ENCODE results near the gene CHTF18.

CHTF18 gene

DNA sequence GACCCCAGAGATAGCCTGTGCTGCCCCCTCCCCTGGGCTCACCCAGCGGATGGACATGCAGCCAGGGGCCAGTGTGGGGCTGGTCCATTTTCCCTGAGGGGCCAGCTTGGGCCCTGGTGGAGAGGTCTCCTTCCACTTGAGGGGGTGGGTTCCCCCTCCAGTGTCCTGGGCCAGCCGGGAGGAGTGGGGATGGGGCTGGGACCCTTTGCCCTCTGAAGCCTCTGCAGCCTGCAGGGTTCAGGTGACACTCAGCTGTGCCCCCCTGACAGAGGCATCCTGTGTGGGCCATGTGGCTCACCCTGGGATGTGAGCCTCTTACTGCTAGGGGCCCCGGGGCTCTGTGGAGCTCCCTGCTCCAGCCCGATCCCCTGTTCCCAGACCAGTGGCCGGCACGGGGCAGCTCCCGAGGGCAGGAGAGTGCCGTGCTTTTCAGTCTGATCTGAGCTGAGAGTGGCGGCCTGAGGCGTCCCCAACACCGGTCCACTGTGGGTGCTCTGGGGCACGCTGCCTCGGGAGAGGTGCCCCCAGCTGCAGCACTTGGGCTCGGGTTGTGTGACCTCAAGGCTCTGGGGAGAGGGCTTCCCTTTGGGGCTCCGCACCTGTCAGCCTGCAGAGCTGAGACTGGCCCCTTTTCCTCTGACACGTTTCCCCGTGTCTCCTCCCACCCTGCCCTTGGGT, 12.6 kb downstream of the CHTF18 start:
- Histone ChIP-seq H3K27me3 (ENCODE audit: control insufficient read depth in 1 of 2, insufficient read depth in 2 of 2, low read length in 2 of 2) (peaks cover 22 to 34% of the 10 kb centered on the region in 2 donors), H3K36me3 (ENCODE audit: control insufficient read depth in 2 of 2, insufficient read depth in 2 of 2, low read length in 2 of 2) (no peaks in the 10 kb centered on the region), H3K27ac (ENCODE audit: low read length) (no peak overlapping the region), H3K4me3 (ENCODE audit: low read length in 2 of 2) (no peak overlapping the region), H3K9me3 (ENCODE audit: control insufficient read depth in 2 of 2, low read length in 2 of 2) (no peaks in the 10 kb centered on the region), H3K4me1 (ENCODE audit: control insufficient read depth, insufficient read depth, low read length) (no peaks in the 10 kb centered on the region), H3K9ac (ENCODE audit: low read length in 2 of 2) (no peak overlapping the region)

DNA sequence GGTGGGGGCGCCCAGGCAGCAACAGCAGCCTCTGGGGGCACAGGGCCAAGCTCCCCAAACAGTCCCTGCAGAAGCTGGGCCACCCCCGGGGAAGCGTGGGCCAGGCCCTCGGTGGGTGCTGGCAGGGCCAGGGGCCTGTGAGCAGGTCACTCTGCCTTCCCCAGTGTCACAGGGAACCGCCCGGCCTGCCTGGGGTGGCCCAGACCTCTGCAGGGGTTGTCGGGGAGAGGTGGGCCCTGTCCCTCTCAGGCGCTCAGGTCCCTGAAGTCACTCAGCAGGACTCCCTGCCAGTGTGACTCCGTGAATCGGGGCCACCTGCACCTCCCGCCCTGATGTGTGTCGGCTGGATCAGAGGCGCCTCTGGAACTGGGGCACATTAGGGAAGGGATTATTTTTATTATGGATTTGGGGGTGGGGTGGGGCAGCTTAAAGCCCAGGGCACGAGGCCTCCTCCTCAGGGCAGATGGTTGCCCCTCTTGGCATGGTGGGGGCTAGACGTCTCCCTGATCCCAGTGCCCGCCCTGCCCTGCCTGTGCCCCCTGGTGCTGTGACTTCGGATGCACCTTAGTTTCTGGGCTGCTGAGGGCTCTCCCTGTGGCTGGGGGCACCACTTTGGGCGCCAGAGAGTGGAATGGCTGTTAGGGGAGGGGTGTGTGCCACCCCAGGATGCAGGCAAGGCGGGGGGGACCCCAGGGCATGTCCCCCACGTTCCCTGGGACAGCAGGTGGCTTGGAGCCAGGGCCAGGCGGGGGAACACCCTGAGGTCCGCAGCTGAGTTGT, 13.4 kb downstream of the CHTF18 start:
- Histone ChIP-seq H3K27me3 (ENCODE audit: control insufficient read depth in 1 of 2, insufficient read depth in 2 of 2, low read length in 2 of 2) (peaks cover 21 to 31% of the 10 kb centered on the region in 2 donors), H3K4me3 (ENCODE audit: low read length in 2 of 2) (no peak overlapping the region), H3K4me1 (ENCODE audit: control insufficient read depth, insufficient read depth, low read length) (no peaks in the 10 kb centered on the region), H3K9ac (ENCODE audit: low read length in 2 of 2) (no peak overlapping the region), H3K36me3 (ENCODE audit: control insufficient read depth in 2 of 2, insufficient read depth in 2 of 2, low read length in 2 of 2) (no peaks in the 10 kb centered on the region), H3K9me3 (ENCODE audit: control insufficient read depth in 2 of 2, low read length in 2 of 2) (no peaks in the 10 kb centered on the region), H3K27ac (ENCODE audit: low read length) (no peak overlapping the region)

DNA sequence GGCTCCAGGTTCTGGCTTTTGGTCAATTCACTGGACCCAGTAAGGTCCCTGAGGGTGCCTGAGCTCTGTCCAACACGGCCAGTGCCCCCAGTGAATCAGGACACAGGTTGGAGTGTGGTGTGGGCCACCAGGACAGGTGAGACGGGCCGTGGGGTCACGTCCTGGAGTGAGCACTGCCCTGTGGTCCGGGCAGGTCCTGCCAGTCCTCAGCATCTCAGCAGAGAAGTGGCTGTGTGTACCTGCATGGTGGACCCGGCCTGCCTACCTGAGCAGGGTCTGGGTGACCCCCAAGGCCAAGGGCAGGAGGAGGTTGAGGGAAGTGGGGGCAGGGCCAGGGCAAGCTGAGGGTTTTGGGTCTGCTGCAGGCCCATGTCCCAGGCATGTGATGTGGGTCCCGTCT, 14.0 kb downstream of the CHTF18 start:
- Histone ChIP-seq H3K27me3 (ENCODE audit: control insufficient read depth in 1 of 2, insufficient read depth in 2 of 2, low read length in 2 of 2) (peaks cover 18 to 30% of the 10 kb centered on the region in 2 donors), H3K4me1 (ENCODE audit: control insufficient read depth, insufficient read depth, low read length) (peaks cover 6% of the 10 kb centered on the region), H3K9me3 (ENCODE audit: control insufficient read depth in 2 of 2, low read length in 2 of 2) (no peaks in the 10 kb centered on the region), H3K27ac (ENCODE audit: low read length) (no peak overlapping the region), H3K4me3 (ENCODE audit: low read length in 2 of 2) (no peak overlapping the region), H3K9ac (ENCODE audit: low read length in 2 of 2) (no peak overlapping the region), H3K36me3 (ENCODE audit: control insufficient read depth in 2 of 2, insufficient read depth in 2 of 2, low read length in 2 of 2) (no peaks in the 10 kb centered on the region)

DNA sequence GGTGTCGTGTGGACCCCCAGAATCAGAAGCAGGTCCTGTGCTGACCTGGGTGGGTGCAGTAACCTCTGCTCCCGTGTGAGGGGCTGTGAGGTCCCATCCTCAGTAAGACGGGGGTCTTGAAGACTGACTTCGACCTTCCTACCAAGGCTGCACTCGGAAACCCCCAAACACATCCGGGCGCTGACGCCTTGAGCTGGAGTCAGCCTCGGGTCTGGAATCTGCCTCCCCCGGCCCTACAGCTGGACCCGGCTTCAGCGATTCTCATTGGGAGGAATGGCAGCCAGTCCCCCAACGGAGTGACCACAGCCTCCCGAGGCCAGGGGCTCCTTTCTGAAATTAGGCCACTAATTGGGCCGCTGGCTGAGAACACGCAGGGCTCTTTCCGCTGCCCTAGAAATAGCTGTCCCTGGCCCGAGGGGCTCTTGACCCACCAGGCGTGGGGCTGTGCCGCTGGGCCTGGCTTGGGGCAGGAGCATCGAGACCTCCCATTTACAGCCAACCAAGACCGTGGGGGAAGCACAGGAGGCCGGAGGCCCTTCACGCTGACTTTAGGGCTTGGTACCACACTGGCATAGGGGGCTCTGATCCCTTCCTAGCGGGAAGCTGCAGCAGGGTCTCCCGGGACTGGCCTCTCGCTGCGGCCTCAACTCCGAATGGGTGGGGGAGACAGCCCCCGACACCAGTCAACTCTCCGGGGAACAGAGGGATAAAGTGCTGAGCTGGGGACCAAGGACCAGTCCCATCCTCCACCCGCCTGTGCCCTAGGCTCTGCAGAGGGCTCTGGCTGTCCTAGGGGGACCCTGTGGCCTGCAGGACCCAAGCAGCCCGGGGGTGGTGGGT, 14.7 kb downstream of the CHTF18 start:
- Histone ChIP-seq H3K9me3 (ENCODE audit: control insufficient read depth in 2 of 2, low read length in 2 of 2) (no peaks in the 10 kb centered on the region), H3K4me1 (ENCODE audit: control insufficient read depth, insufficient read depth, low read length) (peaks cover 8% of the 10 kb centered on the region), H3K9ac (ENCODE audit: low read length in 2 of 2) (no peak overlapping the region), H3K27ac (ENCODE audit: low read length) (no peak overlapping the region), H3K36me3 (ENCODE audit: control insufficient read depth in 2 of 2, insufficient read depth in 2 of 2, low read length in 2 of 2) (no peaks in the 10 kb centered on the region), H3K4me3 (ENCODE audit: low read length in 2 of 2) (no peak overlapping the region), H3K27me3 (ENCODE audit: control insufficient read depth in 1 of 2, insufficient read depth in 2 of 2, low read length in 2 of 2) (peaks cover 18 to 30% of the 10 kb centered on the region in 2 donors)

DNA sequence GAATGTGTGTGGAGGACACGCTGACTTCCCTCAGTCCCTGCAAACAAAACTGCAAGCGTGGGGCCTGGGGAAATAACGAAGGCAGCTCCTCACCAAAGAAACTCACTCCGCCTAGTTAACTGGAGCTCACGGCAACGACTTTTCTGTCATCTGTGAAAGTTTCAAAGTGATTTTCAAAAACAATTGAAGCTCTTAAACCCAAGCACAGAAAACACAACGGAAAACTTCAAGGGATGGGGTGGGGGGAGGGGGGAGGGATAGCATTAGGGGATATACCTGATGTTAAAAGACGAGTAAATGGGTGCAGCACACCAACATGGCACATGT, 15.3 kb downstream of the CHTF18 start:
- H3K9me3 ChIP-seq (ENCODE audit: control insufficient read depth in 2 of 2, low read length in 2 of 2): no peaks in the 10 kb centered on the region
- H3K36me3 ChIP-seq (ENCODE audit: control insufficient read depth in 2 of 2, insufficient read depth in 2 of 2, low read length in 2 of 2): no peaks in the 10 kb centered on the region
- H3K27ac ChIP-seq (ENCODE audit: low read length): no peak overlapping the region
- H3K27me3 ChIP-seq (ENCODE audit: control insufficient read depth in 1 of 2, insufficient read depth in 2 of 2, low read length in 2 of 2): peaks cover 17 to 30% of the 10 kb centered on the region in 2 donors
- peaks cover 14% of the 10 kb centered on the region for H3K4me1 ChIP-seq (ENCODE audit: control insufficient read depth, insufficient read depth, low read length)
- no peak overlapping the region for H3K4me3 ChIP-seq (ENCODE audit: low read length in 2 of 2)
- H3K9ac ChIP-seq (ENCODE audit: low read length in 2 of 2): no peak overlapping the region

DNA sequence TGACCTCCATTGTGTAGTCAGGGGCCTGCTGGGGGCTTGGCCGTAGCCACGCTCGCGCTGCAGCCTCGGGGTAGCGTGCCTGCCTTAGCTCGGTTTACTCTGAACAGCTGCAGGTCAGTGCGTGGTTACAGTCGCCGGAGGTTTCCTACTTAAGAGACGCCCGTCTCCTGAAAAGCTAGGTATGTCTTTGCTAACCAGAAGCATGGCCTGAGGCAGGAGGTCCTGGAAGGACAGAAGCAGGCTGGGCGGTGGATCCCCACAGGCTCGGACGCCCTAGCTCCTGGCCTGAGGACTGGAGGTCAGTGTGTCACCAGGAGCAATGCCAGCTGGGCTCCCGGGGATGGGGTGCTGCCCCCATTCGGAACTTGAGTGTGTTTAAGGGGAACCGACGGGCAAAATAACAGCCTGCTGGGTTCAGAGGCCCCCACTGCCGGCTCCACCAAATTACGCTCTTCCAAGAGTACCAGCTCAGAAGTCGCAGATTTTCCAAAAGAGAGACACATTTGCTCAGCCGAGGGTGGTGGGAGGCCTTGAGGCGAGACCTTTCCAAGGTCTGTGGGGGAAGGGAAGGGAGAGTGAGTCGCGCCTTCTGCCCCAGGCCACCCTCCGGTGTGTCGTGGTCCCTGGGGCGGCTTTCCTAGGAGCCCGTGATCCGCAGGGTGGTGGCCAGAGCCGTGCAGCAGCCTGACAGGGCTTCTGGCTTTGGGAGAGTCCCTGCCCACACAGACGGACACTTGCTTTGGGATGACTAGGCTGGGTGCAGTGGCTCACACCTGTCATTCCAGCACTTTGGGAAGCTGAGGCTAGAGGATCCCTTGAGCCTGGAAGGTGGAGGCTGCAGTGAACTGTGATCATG, 16.0 kb downstream of the CHTF18 start:
- Histone ChIP-seq H3K4me1 (ENCODE audit: control insufficient read depth, insufficient read depth, low read length) (peaks cover 14% of the 10 kb centered on the region), H3K9me3 (ENCODE audit: control insufficient read depth in 2 of 2, low read length in 2 of 2) (no peaks in the 10 kb centered on the region), H3K9ac (ENCODE audit: low read length in 2 of 2) (no peak overlapping the region), H3K36me3 (ENCODE audit: control insufficient read depth in 2 of 2, insufficient read depth in 2 of 2, low read length in 2 of 2) (no peaks in the 10 kb centered on the region), H3K4me3 (ENCODE audit: low read length in 2 of 2) (no peak overlapping the region), H3K27ac (ENCODE audit: low read length) (no peak overlapping the region), H3K27me3 (ENCODE audit: control insufficient read depth in 1 of 2, insufficient read depth in 2 of 2, low read length in 2 of 2) (peaks cover 11 to 25% of the 10 kb centered on the region in 2 donors)

DNA sequence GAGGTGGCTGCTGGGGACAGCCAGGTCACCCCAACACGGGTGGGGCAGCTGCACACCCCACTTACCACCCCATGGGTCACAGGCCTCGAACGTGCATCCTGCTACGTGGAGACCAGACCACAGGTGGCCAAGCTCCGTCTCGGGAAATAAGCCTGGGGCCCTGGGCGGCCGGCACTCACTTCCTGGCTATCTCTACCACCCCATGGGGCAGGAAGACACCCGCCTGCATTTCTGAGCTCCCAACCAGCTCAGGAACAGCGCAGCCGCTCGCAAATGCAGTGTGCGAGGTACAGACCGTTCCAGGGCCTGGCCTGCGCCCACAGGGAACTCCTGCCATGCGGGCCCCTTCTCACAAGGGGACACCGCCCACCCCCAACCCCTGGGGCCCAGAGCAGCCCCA, 17.1 kb downstream of the CHTF18 start:
- Histone ChIP-seq H3K4me3 (ENCODE audit: low read length in 2 of 2) (no peak overlapping the region), H3K4me1 (ENCODE audit: control insufficient read depth, insufficient read depth, low read length) (peaks cover 14% of the 10 kb centered on the region), H3K9ac (ENCODE audit: low read length in 2 of 2) (no peak overlapping the region), H3K27ac (ENCODE audit: low read length) (no peak overlapping the region), H3K9me3 (ENCODE audit: control insufficient read depth in 2 of 2, low read length in 2 of 2) (no peaks in the 10 kb centered on the region), H3K27me3 (ENCODE audit: control insufficient read depth in 1 of 2, insufficient read depth in 2 of 2, low read length in 2 of 2) (peaks cover 8 to 19% of the 10 kb centered on the region in 2 donors), H3K36me3 (ENCODE audit: control insufficient read depth in 2 of 2, insufficient read depth in 2 of 2, low read length in 2 of 2) (no peaks in the 10 kb centered on the region)

DNA sequence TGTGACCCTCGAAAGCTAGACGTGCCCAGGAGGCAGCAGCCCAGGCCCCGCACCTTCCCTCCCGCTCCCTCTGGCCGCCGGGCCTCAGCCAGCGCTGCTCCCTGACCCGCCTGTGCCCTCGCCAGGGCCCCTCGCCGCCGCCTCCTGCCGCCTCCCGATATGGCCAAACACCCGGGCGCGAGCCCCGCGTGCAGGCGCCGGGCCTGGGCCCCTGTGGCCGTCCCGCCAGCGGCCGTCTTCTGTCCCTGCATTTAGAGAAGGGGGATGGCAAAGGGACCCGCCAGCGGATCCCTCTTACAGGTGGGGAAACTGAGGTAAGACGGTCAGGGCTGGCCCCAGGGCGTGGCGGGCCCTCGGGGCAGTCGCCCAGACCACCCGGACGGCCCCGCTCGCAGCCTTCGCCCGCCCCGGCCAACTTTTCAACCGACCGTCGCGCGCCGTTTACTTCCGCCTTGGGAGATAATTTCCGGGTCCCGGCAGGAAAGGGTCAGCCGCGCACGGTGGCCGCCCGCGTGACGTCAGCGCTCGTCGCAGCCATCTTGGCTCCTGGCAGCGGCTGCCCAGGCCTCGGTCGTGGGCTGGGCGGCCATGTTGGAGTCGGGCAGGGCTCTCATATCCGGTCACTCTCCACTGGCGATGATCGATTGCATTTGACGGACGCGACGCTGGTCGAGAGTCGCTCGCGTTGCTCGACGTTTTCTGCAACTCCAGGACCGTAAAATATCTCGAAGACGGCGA, 19.1 kb downstream of the CHTF18 start:
- H3K4me3 ChIP-seq (ENCODE audit: low read length in 2 of 2): peak overlapping the region; percentile 84 to 85
- no peaks in the 10 kb centered on the region for H3K36me3 ChIP-seq (ENCODE audit: control insufficient read depth in 2 of 2, insufficient read depth in 2 of 2, low read length in 2 of 2)
- no peaks in the 10 kb centered on the region for H3K9me3 ChIP-seq (ENCODE audit: control insufficient read depth in 2 of 2, low read length in 2 of 2)
- peaks cover 6 to 7% of the 10 kb centered on the region in 2 donors for H3K27me3 ChIP-seq (ENCODE audit: control insufficient read depth in 1 of 2, insufficient read depth in 2 of 2, low read length in 2 of 2)
- H3K4me1 ChIP-seq (ENCODE audit: control insufficient read depth, insufficient read depth, low read length): peaks cover 14% of the 10 kb centered on the region
- H3K9ac ChIP-seq (ENCODE audit: low read length in 2 of 2): peak overlapping the region; percentile 75 to 85
- H3K27ac ChIP-seq (ENCODE audit: low read length): peak overlapping the region; percentile 76

DNA sequence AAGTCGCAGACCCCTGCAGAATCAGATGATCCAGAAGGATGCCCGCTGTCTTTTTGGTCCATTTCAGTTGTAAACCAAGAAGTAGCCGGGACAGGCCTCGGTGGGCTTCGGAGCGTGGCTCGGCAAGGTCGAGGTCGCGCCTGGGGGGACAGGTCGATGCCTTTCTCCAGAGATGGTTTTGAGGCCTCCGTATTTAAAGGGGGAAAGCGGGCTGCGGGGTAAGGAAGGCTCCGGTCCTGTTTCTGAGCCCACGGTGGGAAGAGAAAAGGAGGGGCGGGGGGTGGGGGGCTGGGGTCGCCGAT, 19.6 kb downstream of the CHTF18 start:
- Histone ChIP-seq H3K9me3 (ENCODE audit: control insufficient read depth in 2 of 2, low read length in 2 of 2) (no peaks in the 10 kb centered on the region), H3K9ac (ENCODE audit: low read length in 2 of 2) (peak overlapping the region; percentile 55 to 73), H3K4me3 (ENCODE audit: low read length in 2 of 2) (peak overlapping the region; percentile 84 to 85), H3K27ac (ENCODE audit: low read length) (peak overlapping the region; percentile 76), H3K36me3 (ENCODE audit: control insufficient read depth in 2 of 2, insufficient read depth in 2 of 2, low read length in 2 of 2) (no peaks in the 10 kb centered on the region), H3K27me3 (ENCODE audit: control insufficient read depth in 1 of 2, insufficient read depth in 2 of 2, low read length in 2 of 2) (peaks cover 4 to 7% of the 10 kb centered on the region in 2 donors), H3K4me1 (ENCODE audit: control insufficient read depth, insufficient read depth, low read length) (peaks cover 14% of the 10 kb centered on the region)
